WTC11 (cell line): ENCODE measurements around the gene IFNA1.

Experiments
- CTCF ChIP-seq: fragments of 200-600 bp; IDR thresholded peaks from 2 replicates; pipeline ENCODE4 v1.8.0; 2022; ENCODE audit warnings: antibody characterized with exemption
- E2F4 ChIP-seq: sonication (generic); formaldehyde crosslinking; IDR thresholded peaks from 2 replicates; pipeline ENCODE4 v1.8.1; 2022; ENCODE audit warnings: low read depth, mild to moderate bottlenecking, moderate library complexity, missing genetic modification reagents, borderline replicate concordance
- TF ChIP-seq, protein P1 (sequence below): sonication (generic); formaldehyde crosslinking; IDR thresholded peaks from 2 replicates; pipeline ENCODE4 v1.8.0; 2022; ENCODE audit warnings: mild to moderate bottlenecking, missing genetic modification reagents

DNA sequence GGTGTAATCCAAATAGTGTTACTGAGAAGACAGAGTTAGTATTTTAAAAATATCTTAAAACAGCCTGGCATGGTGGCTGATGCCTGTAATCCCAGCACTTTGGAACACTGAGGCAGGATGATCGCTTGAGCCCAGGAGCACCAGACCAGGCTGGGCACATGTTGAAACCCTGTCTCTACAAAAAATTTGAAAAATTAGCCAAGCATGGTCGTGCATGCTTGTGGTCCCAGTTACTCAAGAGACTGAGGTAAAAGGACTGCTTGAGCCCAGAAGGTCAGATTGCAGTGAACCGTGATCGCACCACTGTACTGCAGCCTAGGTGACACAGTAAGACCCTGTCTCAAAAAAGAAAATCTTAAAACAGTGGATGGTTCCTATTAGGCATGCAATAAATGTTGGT, 12.4 kb downstream of the IFNA1 start:
- TF ChIP-seq, protein P1, sequence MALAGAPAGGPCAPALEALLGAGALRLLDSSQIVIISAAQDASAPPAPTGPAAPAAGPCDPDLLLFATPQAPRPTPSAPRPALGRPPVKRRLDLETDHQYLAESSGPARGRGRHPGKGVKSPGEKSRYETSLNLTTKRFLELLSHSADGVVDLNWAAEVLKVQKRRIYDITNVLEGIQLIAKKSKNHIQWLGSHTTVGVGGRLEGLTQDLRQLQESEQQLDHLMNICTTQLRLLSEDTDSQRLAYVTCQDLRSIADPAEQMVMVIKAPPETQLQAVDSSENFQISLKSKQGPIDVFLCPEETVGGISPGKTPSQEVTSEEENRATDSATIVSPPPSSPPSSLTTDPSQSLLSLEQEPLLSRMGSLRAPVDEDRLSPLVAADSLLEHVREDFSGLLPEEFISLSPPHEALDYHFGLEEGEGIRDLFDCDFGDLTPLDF (CRISPR knock-in tag), result no peak
- TF ChIP-seq CTCF (no peak), E2F4 (no peak)
